ENCODE measurements around the gene ATRN.

GRCh38 chr20:3479759-3480615 lies 9.2 kb downstream of the ATRN start:
- no peak for TF ChIP-seq POLR2A (IDR thresholded peaks at IDR 0.05; ENCODE audit: low read length)
- no peak for TF ChIP-seq GATA1 (IDR thresholded peaks at IDR 0.05; ENCODE audit: low read depth, low read length)
